B cell (primary cell): Measurements from ENCODE around the gene ABI2.

ENCODE experiments used
- CTCF ChIP-seq: fragments of 200-600 bp; IDR thresholded peaks from one replicate; pipeline ENCODE4 v1.8.0; 2022; ENCODE audit warnings: antibody characterized with exemption, mild to moderate bottlenecking
- EZH2 ChIP-seq: IDR thresholded peaks from 2 replicates; pipeline ENCODE4 v1.6.1; 2012; ENCODE audit warnings: borderline replicate concordance, low read depth, mild to moderate bottlenecking, moderate library complexity, low read length; ENCODE audit not compliant: insufficient read depth, poor library complexity, severe bottlenecking

- TF ChIP-seq CTCF (no peak), EZH2 (no peak)
Observed at GRCh38 chr2:203451689-203452088, 123.5 kb downstream of the ABI2 start.
